B cell (primary cell): Measurements from ENCODE around the gene NTSR2. TPM values are rescaled to one million over a fixed set of nuclear protein-coding genes. Genes with fewer than 3 reads are reported as not detected.

Experiments
- ATAC-seq: fragments of 200-7000 bp; cut with Tn5 transposase; one replicate; pipeline ENCODE4 v1.10.0; 2021; ENCODE audit warnings: low read depth, mild to moderate bottlenecking, moderate number of reproducible peaks, moderate library complexity
- CTCF ChIA-PET: fragments of 350-600 bp; sonication (Branson Sonifier 250); formaldehyde crosslinking; loops from one replicate; lab custom pipeline; 2021; ENCODE audit warnings: antibody characterized with exemption, inconsistent platforms; lab: Charles Lee
- POLR2A ChIA-PET: fragments of 350-600 bp; sonication (Branson Sonifier 250); formaldehyde crosslinking; loops from one replicate; lab custom pipeline; 2021; ENCODE audit warnings: antibody characterized with exemption; lab: Charles Lee
- DNase-seq: peaks from one replicate; pipeline ENCODE4 v3.0.0; 2013
- H2AFZ ChIP-seq: 2 replicates; pipeline ENCODE4 v1.6.1; 2012; ENCODE audit warnings: mild to moderate bottlenecking, low read depth, low read length; ENCODE audit not compliant: insufficient read depth, poor library complexity, severe bottlenecking
- H3K27ac ChIP-seq, 2 donors: 1 replicate in 1 of 2; 2 replicates in 1 of 2; pipeline ENCODE4 v1.5.1; 2012 to 2013; ENCODE audit warnings: low read length in 2 of 2, mild to moderate bottlenecking in 2 of 2, moderate library complexity in 1 of 2
- H3K27me3 ChIP-seq, 4 experiments: fragments of 200-600 bp in 1 of 4; sonication (generic) in 1 of 4; replicated peaks in 1 of 4; 1 replicate in 2 of 4; 2 replicates in 2 of 4; pipeline versions ENCODE4 v1.6.1 to v1.7.0; 2013 to 2016; ENCODE audit warnings: low read length in 3 of 4, mild to moderate bottlenecking in 2 of 4, mixed read lengths in 1 of 4, moderate library complexity in 1 of 4; ENCODE audit not compliant: insufficient read depth in 4 of 4, control insufficient read depth in 3 of 4; ENCODE audit errors: control extremely low read depth in 1 of 4
- H3K36me3 ChIP-seq, 2 experiments: replicated peaks in 1 of 2; 1 replicate in 1 of 2; 2 replicates in 1 of 2; pipeline versions ENCODE4 v1.6.1 to v1.7.1; 2013; ENCODE audit warnings: low read length in 1 of 2; ENCODE audit not compliant: insufficient read depth in 2 of 2, control insufficient read depth in 1 of 2; ENCODE audit errors: control extremely low read depth in 1 of 2, extremely low read depth in 1 of 2
- H3K4me1 ChIP-seq, 2 donors: fragments of 200-600 bp in 1 of 2; sonication (generic) in 1 of 2; 1 replicate in 1 of 2; 2 replicates in 1 of 2; pipeline versions ENCODE4 v1.5.1 to v1.6.1; 2013 to 2017; ENCODE audit warnings: low read length in 2 of 2; ENCODE audit not compliant: control insufficient read depth in 2 of 2, insufficient read depth in 2 of 2
- H3K4me2 ChIP-seq: replicated peaks from 2 replicates; pipeline ENCODE3; 2012; ENCODE audit warnings: mild to moderate bottlenecking, low read depth, low read length; ENCODE audit not compliant: poor library complexity, severe bottlenecking
- H3K4me3 ChIP-seq, 5 experiments: fragments of 200-600 bp in 1 of 5; sonication (generic) in 1 of 5; 1 replicate in 3 of 5; 2 replicates in 2 of 5; pipeline versions ENCODE4 v1.5.1 to v1.7.0; 2011 to 2016; ENCODE audit warnings: low read length in 4 of 5, mild to moderate bottlenecking in 4 of 5, low read depth in 2 of 5, control low read depth in 1 of 5, moderate library complexity in 1 of 5; ENCODE audit not compliant: insufficient read depth in 1 of 5; ENCODE audit errors: control extremely low read depth in 1 of 5, extremely low read depth in 1 of 5
- H3K79me2 ChIP-seq: fragments of 200-600 bp; sonication (generic); one replicate; pipeline ENCODE4 v1.6.0; 2016; ENCODE audit warnings: low read length; ENCODE audit not compliant: control insufficient read depth, insufficient read depth
- H3K9ac ChIP-seq: fragments of 200-600 bp; sonication (generic); 2 replicates; pipeline ENCODE4 v1.6.1; 2017; ENCODE audit warnings: mild to moderate bottlenecking, low read length, moderate library complexity
- H3K9me3 ChIP-seq, 3 donors: one replicate each; pipeline versions ENCODE4 v1.6.1 to v1.7.1; 2013; ENCODE audit warnings: low read length in 2 of 3; ENCODE audit not compliant: control insufficient read depth in 2 of 3, insufficient read depth in 1 of 3; ENCODE audit errors: control extremely low read depth in 1 of 3
- H4K20me1 ChIP-seq: 2 replicates; pipeline ENCODE4 v1.6.0; 2012; ENCODE audit warnings: mild to moderate bottlenecking, low read length; ENCODE audit not compliant: insufficient read depth, control insufficient read depth, poor library complexity, severe bottlenecking
- H3K27ac Mint-ChIP-seq: one replicate; pipeline ENCODE4 v1.8.0; 2021; ENCODE audit warnings: mixed read lengths
- H3K27me3 Mint-ChIP-seq: one replicate; pipeline ENCODE4 v1.8.0; 2021; ENCODE audit warnings: mixed read lengths
- H3K4me1 Mint-ChIP-seq: one replicate; pipeline ENCODE4 v1.8.0; 2021; ENCODE audit warnings: mixed read lengths
- H3K4me3 Mint-ChIP-seq: one replicate; pipeline ENCODE4 v1.8.0; 2021; ENCODE audit warnings: mixed read lengths
- H3K9me3 Mint-ChIP-seq: one replicate; pipeline ENCODE4 v1.8.0; 2022; ENCODE audit warnings: mixed read lengths; ENCODE audit not compliant: insufficient read depth
- CTCF ChIP-seq: fragments of 200-600 bp; IDR thresholded peaks from one replicate; pipeline ENCODE4 v1.8.0; 2022; ENCODE audit warnings: antibody characterized with exemption, mild to moderate bottlenecking
- EZH2 ChIP-seq: IDR thresholded peaks from 2 replicates; pipeline ENCODE4 v1.6.1; 2012; ENCODE audit warnings: borderline replicate concordance, low read depth, mild to moderate bottlenecking, moderate library complexity, low read length; ENCODE audit not compliant: insufficient read depth, poor library complexity, severe bottlenecking
- WGBS: methylation state at CpG from one replicate; pipeline ENCODE4 v1.1.5; 2013; ENCODE audit warnings: missing lambda C conversion rate; ENCODE audit not compliant: insufficient coverage; 5-methylcytosine and 5-hydroxymethylcytosine counted together
- intact Hi-C: fragments of 100-400 bp; cut with micrococcal nuclease; formaldehyde crosslinking; loops from one replicate; pipeline ENCODE4 v1.10.0; 2022
- polyA plus RNA-seq: library from polyadenylated mRNA; depleted of rRNA; stranded (reverse); fragments of >200 nt; gene quantifications from 2 replicates; pipeline ENCODE4 v1.2.3, GENCODE V29; 2012
- total RNA-seq, 2 donors: library from RNA; stranded (reverse); fragments of 120-200 nt in 1 of 2; gene quantifications; 1 replicate in 1 of 2; 2 replicates in 1 of 2; pipeline versions ENCODE4 v1.2.3 to v1.2.4, GENCODE V29; 2013 to 2022

The NTSR2 gene
- total and polyA plus RNA-seq, 2 donors (not counting 1 experiment from before 2014, with no cell fraction given) = not detected

GRCh38 chr2:11610624-11611242 lies 59.3 kb downstream of the NTSR2 start:
- CTCF ChIA-PET = no interaction called here
- TF ChIP-seq CTCF = no peak
- TF ChIP-seq EZH2 = no peak
- Histone ChIP-seq H4K20me1 (no peaks in the 10 kb centered on the region), H2AFZ (no peak overlapping the region), H3K27ac (no peak overlapping the region), H3K4me3 (no peak overlapping the region), H3K4me2 (no peak overlapping the region), H3K4me1 (no peaks in the 10 kb centered on the region), H3K79me2 (no peaks in the 10 kb centered on the region), H3K9ac (no peak overlapping the region), H3K27me3 (peaks cover 0 to 2% (median 0%) of the 10 kb centered on the region in 4 experiments), H3K36me3 (no peaks in the 10 kb centered on the region), H3K9me3 (no peaks in the 10 kb centered on the region)
- H3K9me3 Mint-ChIP-seq = no peaks in the 10 kb centered on the region
- POLR2A ChIA-PET = no interaction called here
- H3K4me3 Mint-ChIP-seq = no peak overlapping the region
- no peaks in the 10 kb centered on the region for H3K4me1 Mint-ChIP-seq
- ATAC-seq = no peak
- no peak overlapping the region for H3K27ac Mint-ChIP-seq
- WGBS = 98% methylated on average over 38 of the region's 38 CpGs
- no peak for DNase-seq
- intact Hi-C loops = no loop called here
- peaks cover 4% of the 10 kb centered on the region for H3K27me3 Mint-ChIP-seq

Other genes starting within 250 kb of the NTSR2 start
- 10.0 and 10.1 TPM in 2 replicates for gene E2F6, start 204.0 kb downstream of the NTSR2 start, total RNA-seq
- 2.0 and 3.5 TPM in 2 replicates for gene E2F6, start 204.0 kb downstream of the NTSR2 start, polyA plus RNA-seq
- 0.34 and 0.39 TPM in 2 replicates for gene GREB1, start 136.2 kb downstream of the NTSR2 start, total RNA-seq
- 0.04 and 0.07 TPM in 2 replicates for gene GREB1, start 136.2 kb downstream of the NTSR2 start, polyA plus RNA-seq
- gene LPIN1, start 76.4 kb upstream of the NTSR2 start, total RNA-seq = 95.2 and 99.1 TPM in 2 replicates
- 36.3 and 38.3 TPM in 2 replicates for gene LPIN1, start 76.4 kb upstream of the NTSR2 start, polyA plus RNA-seq